ENCODE measurements around the gene HPGD.
"Not testable (repeated sequence)": the region's sequence is repeated elsewhere in the genome, so short reads cannot be mapped to it uniquely, and the experiment has no call there.

The HPGD gene

GRCh38 chr4:174526731-174527130 lies 4.4 kb upstream of the HPGD start:
- DNase-seq (ENCODE audit: low read depth) = no peak

GRCh38 chr4:174524242-174524641 lies 2.0 kb upstream of the HPGD start:
- DNase-seq (ENCODE audit: low read depth) = no peak

GRCh38 chr4:174523025-174523693 lies 871 bp upstream of the HPGD start:
- no peak for DNase-seq (ENCODE audit: low read depth)

- no peak for DNase-seq (ENCODE audit: low read depth)
Observed at GRCh38 chr4:174521800-174522182, 497 bp downstream of the HPGD start.

- DNase-seq (ENCODE audit: low read depth) = no peak
Observed at GRCh38 chr4:174520660-174521059, 1.6 kb downstream of the HPGD start.

- DNase-seq (ENCODE audit: low read depth) = no peak
Observed at GRCh38 chr4:174517502-174518445, 4.5 kb downstream of the HPGD start.

GRCh38 chr4:174516794-174517193 lies 5.5 kb downstream of the HPGD start:
- no peak for DNase-seq (ENCODE audit: low read depth)

GRCh38 chr4:174516345-174516744 lies 5.9 kb downstream of the HPGD start:
- no peak for DNase-seq (ENCODE audit: low read depth)

GRCh38 chr4:174512745-174513144 lies 9.5 kb downstream of the HPGD start:
- DNase-seq (ENCODE audit: low read depth) = no peak

GRCh38 chr4:174505892-174506291 lies 16.4 kb downstream of the HPGD start:
- no peak for DNase-seq (ENCODE audit: low read depth)

- no peak for DNase-seq (ENCODE audit: low read depth)
Observed at GRCh38 chr4:174505007-174505406, 17.3 kb downstream of the HPGD start.

- DNase-seq (ENCODE audit: low read depth) = no peak
Observed at GRCh38 chr4:174503079-174503715, 19.1 kb downstream of the HPGD start.

- no peak for DNase-seq (ENCODE audit: low read depth)
Observed at GRCh38 chr4:174496631-174497432, 25.5 kb downstream of the HPGD start.

- no peak for DNase-seq (ENCODE audit: low read depth)
Observed at GRCh38 chr4:174495626-174496025, 26.7 kb downstream of the HPGD start.

- no peak for DNase-seq (ENCODE audit: low read depth)
Observed at GRCh38 chr4:174494726-174495125, 27.6 kb downstream of the HPGD start.

GRCh38 chr4:174494146-174494545 lies 28.1 kb downstream of the HPGD start:
- DNase-seq (ENCODE audit: low read depth) = no peak

GRCh38 chr4:174490451-174490961 lies 31.8 kb downstream of the HPGD start:
- DNase-seq (ENCODE audit: low read depth) = no peak

GRCh38 chr4:174488368-174488767 lies 33.9 kb downstream of the HPGD start:
- not testable (repeated sequence) for DNase-seq (ENCODE audit: low read depth)

- no peak for DNase-seq (ENCODE audit: low read depth)
Observed at GRCh38 chr4:174485025-174485424, 37.3 kb downstream of the HPGD start.

GRCh38 chr4:174483792-174484191 lies 38.5 kb downstream of the HPGD start:
- DNase-seq (ENCODE audit: low read depth) = no peak

- no peak for DNase-seq (ENCODE audit: low read depth)
Observed at GRCh38 chr4:174479140-174479539, 43.1 kb downstream of the HPGD start.

GRCh38 chr4:174475528-174475927 lies 46.8 kb downstream of the HPGD start:
- no peak for DNase-seq (ENCODE audit: low read depth)
